HepG2 (cell line): ENCODE measurements around the gene IGFALS. TPM values are rescaled to one million over a fixed set of nuclear protein-coding genes. Genes with fewer than 3 reads are reported as not detected.
A peak's percentile ranks its signal among the peaks of the same experiment; 100 is the strongest.

Experiments used
- AHR ChIP-seq: IDR thresholded peaks from 2 replicates; pipeline ENCODE4 v1.6.1; 2018; ENCODE audit warnings: missing genetic modification reagents, missing compliant biosample characterization
- GMEB2 ChIP-seq: IDR thresholded peaks from 2 replicates; pipeline ENCODE4 v1.6.1; 2016; ENCODE audit warnings: missing biosample characterization, missing genetic modification reagents, low read depth
- KLF12 ChIP-seq: sonication (generic); formaldehyde crosslinking; IDR thresholded peaks from 2 replicates; pipeline ENCODE4 v1.4.0; 2020; ENCODE audit warnings: missing genetic modification reagents, borderline replicate concordance
- NFE2L1 ChIP-seq: sonication (generic); formaldehyde crosslinking; IDR thresholded peaks from 2 replicates; pipeline ENCODE4 v1.4.0; 2020; ENCODE audit warnings: missing genetic modification reagents, mild to moderate bottlenecking, borderline replicate concordance
- NPAS2 ChIP-seq: sonication (generic); formaldehyde crosslinking; IDR thresholded peaks from 2 replicates; pipeline ENCODE4 v1.8.0; 2022; ENCODE audit warnings: mild to moderate bottlenecking, missing genetic modification reagents, borderline replicate concordance
- STAT5B ChIP-seq: sonication (generic); formaldehyde crosslinking; IDR thresholded peaks from 2 replicates; pipeline ENCODE4 v1.4.0; 2020; ENCODE audit warnings: missing genetic modification reagents
- ZBTB46 ChIP-seq: sonication (generic); formaldehyde crosslinking; IDR thresholded peaks from 2 replicates; pipeline ENCODE4 v1.4.0; 2020; ENCODE audit warnings: mild to moderate bottlenecking, missing genetic modification reagents, borderline replicate concordance
- ZKSCAN1 ChIP-seq: fragments of 150-350 bp; IDR thresholded peaks from 2 replicates; pipeline ENCODE4 v1.6.1; 2014; ENCODE audit warnings: low read length
- ZNF598 ChIP-seq: sonication (generic); formaldehyde crosslinking; IDR thresholded peaks from 2 replicates; pipeline ENCODE4 v1.5.1; 2020; ENCODE audit warnings: mild to moderate bottlenecking, missing genetic modification reagents, borderline replicate concordance
- ZNF619 ChIP-seq: sonication (generic); formaldehyde crosslinking; IDR thresholded peaks from 2 replicates; pipeline ENCODE4 v1.4.0; 2020; ENCODE audit warnings: mild to moderate bottlenecking, missing genetic modification reagents
- ZNF703 ChIP-seq: sonication (generic); formaldehyde crosslinking; IDR thresholded peaks from 2 replicates; pipeline ENCODE4 v1.5.1; 2020; ENCODE audit warnings: missing genetic modification reagents, mild to moderate bottlenecking, moderate library complexity, borderline replicate concordance
- ZSCAN5A ChIP-seq: sonication (generic); formaldehyde crosslinking; IDR thresholded peaks from 2 replicates; pipeline ENCODE4 v1.8.0; 2022; ENCODE audit warnings: mild to moderate bottlenecking, missing genetic modification reagents, borderline replicate concordance
- ZZZ3 ChIP-seq: sonication (generic); formaldehyde crosslinking; IDR thresholded peaks from 2 replicates; pipeline ENCODE4 v1.4.0; 2020; ENCODE audit warnings: missing genetic modification reagents, mild to moderate bottlenecking, borderline replicate concordance
- polyA plus RNA-seq, 8 experiments: library from polyadenylated mRNA; depleted of rRNA in 3 of 8; stranded (reverse) in 7 of 8; unstranded in 1 of 8; fragments of >200 nt; fragmentation: Illumina TruSeq in 4 of 8; extraction: Trizol in 4 of 8; gene quantifications; 2 replicates each; pipeline versions ENCODE4 v1.2.1 to v1.2.3, GENCODE V29; 2011 to 2016; ENCODE audit warnings: low read depth in 4 of 8, missing spikeins in 1 of 8, mixed read lengths in 1 of 8; ENCODE audit not compliant: insufficient read depth in 1 of 8
- total RNA-seq, 5 experiments: library from RNA; depleted of rRNA; stranded (reverse); fragments of >200 nt; fragmentation: Illumina TruSeq; extraction: Trizol; gene quantifications; 2 replicates each; pipeline ENCODE4 v1.2.3, GENCODE V29; 2016; ENCODE audit warnings: low read depth in 1 of 5
- TF ChIP-seq, protein P1 (sequence below): sonication (generic); formaldehyde crosslinking; IDR thresholded peaks from 2 replicates; pipeline ENCODE4 v1.8.1; 2023; ENCODE audit warnings: mild to moderate bottlenecking, inconsistent platforms, moderate library complexity, missing genetic modification reagents, borderline replicate concordance
- TF ChIP-seq, protein P2 (sequence below): sonication (generic); formaldehyde crosslinking; IDR thresholded peaks from 2 replicates; pipeline ENCODE4 v1.4.0; 2020; ENCODE audit warnings: missing genetic modification reagents

The IGFALS gene
- total and polyA plus RNA-seq, 2 of the 13 experiments (the other 11 are each of a cell fraction or from before 2014, with no cell fraction given): 0.34 to 2.4 TPM

GRCh38 chr16:1828645-1829410 is 35.3 kb upstream of the IGFALS start (continued):
- TF ChIP-seq NFE2L1 (CRISPR knock-in tag) (no peak), KLF12 (CRISPR knock-in tag) (0 out of 2 replicates have a peak, but pooled peaks have one; percentile 11), AHR (CRISPR knock-in tag) (no peak), ZNF598 (CRISPR knock-in tag) (no peak), ZSCAN5A (CRISPR knock-in tag) (0 out of 2 replicates have a peak, but pooled peaks have one; percentile 51), ZKSCAN1 (no peak), ZNF619 (no peak), ZNF703 (no peak), ZBTB46 (0 out of 2 replicates have a peak, but pooled peaks have one; percentile 51), STAT5B (CRISPR knock-in tag) (no peak), GMEB2 (CRISPR knock-in tag) (no peak), ZZZ3 (CRISPR knock-in tag) (no peak), NPAS2 (CRISPR knock-in tag) (no peak)
- TF ChIP-seq, protein P1, sequence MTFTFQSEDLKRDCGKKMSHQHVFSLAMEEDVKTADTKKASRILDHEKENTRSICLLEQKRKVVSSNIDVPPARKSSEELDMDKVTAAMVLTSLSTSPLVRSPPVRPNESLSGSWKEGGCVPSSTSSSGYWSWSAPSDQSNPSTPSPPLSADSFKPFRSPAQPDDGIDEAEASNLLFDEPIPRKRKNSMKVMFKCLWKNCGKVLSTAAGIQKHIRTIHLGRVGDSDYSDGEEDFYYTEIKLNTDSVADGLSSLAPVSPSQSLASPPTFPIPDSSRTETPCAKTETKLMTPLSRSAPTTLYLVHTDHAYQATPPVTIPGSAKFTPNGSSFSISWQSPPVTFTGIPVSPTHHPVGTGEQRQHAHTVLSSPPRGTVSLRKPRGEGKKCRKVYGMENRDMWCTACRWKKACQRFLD (CRISPR knock-in tag): no peak
- TF ChIP-seq, protein P2, sequence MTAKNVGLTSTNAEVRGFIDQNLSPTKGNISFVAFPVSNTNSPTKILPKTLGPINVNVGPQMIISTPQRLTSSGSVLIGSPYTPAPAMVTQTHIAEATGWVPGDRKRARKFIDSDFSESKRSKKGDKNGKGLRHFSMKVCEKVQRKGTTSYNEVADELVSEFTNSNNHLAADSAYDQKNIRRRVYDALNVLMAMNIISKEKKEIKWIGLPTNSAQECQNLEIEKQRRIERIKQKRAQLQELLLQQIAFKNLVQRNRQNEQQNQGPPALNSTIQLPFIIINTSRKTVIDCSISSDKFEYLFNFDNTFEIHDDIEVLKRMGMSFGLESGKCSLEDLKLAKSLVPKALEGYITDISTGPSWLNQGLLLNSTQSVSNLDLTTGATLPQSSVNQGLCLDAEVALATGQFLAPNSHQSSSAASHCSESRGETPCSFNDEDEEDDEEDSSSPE (CRISPR knock-in tag): no peak
